ENCODE results near the gene VGLL1.

VGLL1 gene

DNA sequence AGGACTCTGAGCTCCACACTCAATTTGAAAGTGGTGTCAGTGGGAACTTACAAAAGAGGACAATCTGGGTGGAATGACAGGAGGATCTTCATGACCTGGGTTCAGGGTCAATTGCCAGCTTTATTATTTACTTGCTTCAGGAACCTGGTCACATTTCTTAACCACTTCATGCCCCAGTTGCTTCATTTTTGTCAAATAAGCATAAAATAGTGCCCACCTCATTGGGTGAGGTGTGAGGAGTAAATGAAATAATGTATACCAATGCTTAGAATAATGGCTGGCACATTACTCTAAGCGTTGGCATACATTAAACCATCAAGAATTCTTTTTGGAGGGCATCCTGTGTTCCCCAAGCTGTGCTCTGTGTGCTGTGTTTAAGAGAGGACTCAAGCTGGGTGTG lies 19.4 kb downstream of the VGLL1 start:
- DNase-seq (ENCODE audit: low read depth in 2 of 2), result no peak

DNA sequence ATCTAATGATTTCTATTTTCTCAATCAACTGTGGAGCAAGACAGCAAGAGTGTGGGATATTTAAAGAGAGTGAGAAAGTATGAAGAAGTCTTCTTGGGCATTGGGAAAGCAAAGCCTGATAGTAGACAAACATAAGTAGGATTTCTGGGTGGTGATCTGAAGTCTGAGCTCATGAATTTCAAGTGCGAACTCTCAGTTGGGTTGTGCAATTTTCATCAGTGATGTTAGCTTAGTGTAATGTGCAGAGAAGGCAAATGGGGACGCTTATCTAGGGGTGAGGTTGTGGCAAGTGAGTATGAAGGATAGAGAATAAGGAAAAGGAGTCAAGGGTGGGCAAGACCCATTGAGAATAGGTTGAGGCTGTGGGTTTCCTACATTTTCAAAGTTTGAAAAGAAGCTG lies 23.7 kb downstream of the VGLL1 start:
- no peak for DNase-seq (ENCODE audit: low read depth in 2 of 2)

DNA sequence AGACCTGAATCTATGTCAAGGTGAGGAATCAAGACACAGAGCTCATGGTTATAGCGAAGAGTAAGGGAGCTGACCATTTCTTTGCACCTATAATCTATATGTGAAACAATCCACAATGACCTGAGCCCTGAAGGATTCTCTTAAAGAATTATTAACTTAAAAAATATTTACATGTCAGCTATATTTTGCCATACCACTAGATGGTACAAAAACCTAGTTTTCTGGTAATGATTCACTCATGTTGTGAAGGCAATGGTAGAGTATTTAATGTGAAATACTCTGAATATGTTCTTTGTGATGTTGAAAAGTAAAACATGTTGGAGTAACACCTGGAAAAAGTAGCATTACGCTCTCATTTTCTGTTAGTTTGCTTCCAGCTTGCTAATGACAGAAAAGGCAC lies 40.0 kb downstream of the VGLL1 start:
- no peak for DNase-seq (ENCODE audit: low read depth in 2 of 2)

DNA sequence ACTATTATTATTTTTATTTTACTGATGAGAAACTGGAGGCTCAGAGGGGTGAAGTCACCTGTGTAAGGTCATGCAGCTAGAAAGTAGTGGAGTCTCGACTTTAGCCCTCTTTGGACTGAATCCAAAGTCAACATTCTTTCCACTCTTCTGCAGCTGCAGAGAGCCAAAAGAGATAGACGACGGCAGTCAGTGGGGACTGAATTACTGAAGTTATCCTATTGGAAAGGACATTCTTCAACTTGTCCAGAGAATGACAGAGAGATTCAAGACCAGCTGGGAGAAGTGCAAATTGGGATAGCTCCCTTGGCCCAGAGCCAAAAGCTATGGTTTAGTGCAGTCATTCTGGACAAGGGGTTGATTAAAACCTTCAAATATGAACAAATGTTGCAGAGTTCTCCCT lies 42.5 kb downstream of the VGLL1 start:
- DNase-seq (ENCODE audit: low read depth in 2 of 2), result no peak

GRCh38 chrX:136577552-136577951 lies 45.5 kb downstream of the VGLL1 start:
- peak; percentile 42 to 48 for DNase-seq (ENCODE audit: low read depth in 2 of 2)

DNA sequence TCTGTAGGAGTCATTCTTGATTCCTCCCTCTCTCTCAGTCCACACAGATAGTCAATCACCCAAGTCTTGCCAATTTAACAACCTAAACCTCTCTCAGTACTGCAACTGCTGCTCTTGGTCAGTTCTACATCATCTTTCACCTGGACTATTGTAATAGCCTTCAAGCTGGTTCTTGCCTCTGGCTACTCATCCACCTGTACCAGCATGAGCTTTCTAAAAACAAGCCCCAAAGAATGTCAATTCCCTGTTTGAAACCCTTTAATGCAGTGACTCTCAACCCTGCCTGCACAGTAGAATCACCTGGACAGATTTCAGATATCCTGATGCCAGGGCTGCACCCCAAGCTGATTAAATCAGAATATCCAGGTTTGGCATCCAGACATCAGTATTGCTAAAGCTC lies 48.3 kb downstream of the VGLL1 start:
- DNase-seq (ENCODE audit: low read depth in 2 of 2), result no peak

DNA sequence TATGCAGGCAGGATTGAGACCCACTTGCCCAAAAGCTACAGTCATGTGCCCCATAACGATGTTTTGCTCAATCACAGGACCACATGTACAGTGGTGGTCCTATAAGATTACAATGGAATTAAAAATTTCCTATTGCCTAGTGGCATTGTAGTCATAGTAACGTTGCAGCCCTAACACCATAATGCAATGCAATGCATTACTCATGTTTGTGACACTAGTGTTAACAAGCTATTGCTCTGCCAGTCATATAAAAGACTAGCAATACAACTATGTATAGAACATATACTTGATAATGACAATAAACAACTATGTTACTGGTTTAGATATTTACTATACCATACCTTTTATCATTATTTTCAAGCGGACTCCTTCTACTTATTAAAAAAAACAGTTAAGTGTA lies 50.6 kb downstream of the VGLL1 start:
- no peak for DNase-seq (ENCODE audit: low read depth in 2 of 2)

DNA sequence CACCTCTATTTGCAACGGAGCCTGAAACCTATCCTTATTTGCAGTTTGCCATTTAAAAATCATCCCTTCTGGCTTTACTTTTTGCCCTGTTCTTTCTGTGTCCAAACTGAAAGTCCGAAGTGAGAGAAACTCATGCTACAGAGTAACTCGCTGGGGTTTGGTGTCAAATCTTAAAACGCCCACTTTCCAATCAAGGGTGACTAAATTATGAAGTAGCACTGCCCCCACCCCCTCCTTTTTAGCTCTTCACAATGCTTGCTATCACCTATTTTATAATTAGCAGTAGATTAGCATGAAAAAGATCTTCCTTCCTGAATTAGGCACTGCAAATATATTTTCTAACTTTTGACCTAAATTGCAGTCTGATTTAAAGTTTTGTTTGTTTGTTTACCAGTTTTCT lies 52.5 kb downstream of the VGLL1 start:
- peak in 1 of 2 donors; percentile 36 for DNase-seq (ENCODE audit: low read depth in 2 of 2)

GRCh38 chrX:136585262-136585661 lies 53.2 kb downstream of the VGLL1 start:
- DNase-seq (ENCODE audit: low read depth in 2 of 2), result no peak

- no peak for DNase-seq (ENCODE audit: low read depth in 2 of 2)
Observed at GRCh38 chrX:136585960-136586359, 53.9 kb downstream of the VGLL1 start.

- DNase-seq (ENCODE audit: low read depth in 2 of 2), result no peak
Observed at GRCh38 chrX:136586386-136586785, 54.4 kb downstream of the VGLL1 start.

DNA sequence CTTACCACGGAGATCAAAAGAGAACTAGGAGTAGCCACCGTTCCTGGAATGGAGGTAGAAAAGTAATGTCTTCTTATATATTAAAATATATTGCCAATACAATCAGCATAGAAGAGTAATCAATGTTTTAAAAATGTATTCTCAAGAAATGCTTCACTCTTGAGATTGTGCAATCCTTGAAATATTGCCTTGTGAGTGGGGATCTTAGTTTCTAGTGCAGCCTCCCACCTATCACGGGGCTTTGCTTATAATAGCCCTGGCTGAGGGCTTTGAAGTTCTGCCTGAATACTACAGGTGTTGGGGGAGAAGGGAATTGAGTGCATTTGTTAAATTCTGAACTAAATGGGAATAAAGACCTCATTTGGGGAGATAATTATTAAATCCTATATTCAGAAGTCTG lies 55.5 kb downstream of the VGLL1 start:
- DNase-seq (ENCODE audit: low read depth in 2 of 2), result no peak

- DNase-seq (ENCODE audit: low read depth in 2 of 2), result no peak
Observed at GRCh38 chrX:136588036-136588435, 56.0 kb downstream of the VGLL1 start.

DNA sequence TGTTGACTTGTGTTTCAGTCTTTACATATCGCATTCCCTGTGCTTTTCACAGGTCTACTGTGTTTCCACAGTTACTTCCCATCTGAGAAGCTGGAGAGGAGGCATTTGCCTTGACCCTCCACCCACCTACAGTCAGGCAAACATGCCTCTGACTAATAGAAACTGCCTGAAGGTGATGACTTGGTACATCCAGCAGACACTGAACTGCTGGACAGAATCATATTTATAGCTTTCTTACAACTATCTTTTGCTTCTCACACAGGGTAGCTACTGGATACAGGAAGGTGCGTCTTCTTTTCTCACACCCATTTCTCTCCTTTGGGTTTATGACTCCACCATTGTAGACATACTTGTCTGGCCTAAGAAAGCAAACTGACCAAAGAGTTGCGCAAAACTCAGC lies 58.0 kb downstream of the VGLL1 start:
- no peak for DNase-seq (ENCODE audit: low read depth in 2 of 2)

- no peak for DNase-seq (ENCODE audit: low read depth in 2 of 2)
Observed at GRCh38 chrX:136597356-136597755, 65.3 kb downstream of the VGLL1 start.

DNA sequence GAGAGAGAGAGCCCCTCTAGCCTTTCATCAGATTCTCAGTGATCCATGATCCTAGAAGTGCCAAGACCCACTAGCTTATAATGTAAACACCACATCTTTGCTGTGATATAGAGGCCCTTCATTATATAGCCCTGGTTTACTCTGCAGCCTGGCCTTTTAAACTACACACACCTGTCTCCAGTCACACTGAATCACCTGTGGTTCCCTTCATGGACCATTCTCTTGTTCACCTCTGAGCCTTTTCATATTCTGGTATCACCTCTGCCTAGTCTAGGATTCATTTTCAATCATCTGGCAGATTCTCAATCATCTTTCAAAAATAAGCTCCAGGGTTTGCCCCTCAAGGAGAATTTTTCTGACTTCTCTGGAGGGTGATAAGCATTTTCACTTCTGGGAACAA lies 65.9 kb downstream of the VGLL1 start:
- DNase-seq (ENCODE audit: low read depth in 2 of 2), result no peak

- DNase-seq (ENCODE audit: low read depth in 2 of 2), result no peak
Observed at GRCh38 chrX:136598631-136599030, 66.6 kb downstream of the VGLL1 start.

- DNase-seq (ENCODE audit: low read depth in 2 of 2), result no peak
Observed at GRCh38 chrX:136600059-136600458, 68.0 kb downstream of the VGLL1 start.
